ENCODE results near the gene ZNF646.

ZNF646 gene

GRCh38 chr16:31108035-31108793, 34.0 kb downstream of the ZNF646 start, which contains the start of gene BCKDK:
Gene BCKDK (plus strand): TSS chr16:31108386. CDS start chr16:31109224, 838 bp downstream.
- peak; percentile 51 for DNase-seq (ENCODE audit: low read depth)

GRCh38 chr16:31108794-31109558, 34.8 kb downstream of the ZNF646 start:
- no peak for DNase-seq (ENCODE audit: low read depth)

DNA sequence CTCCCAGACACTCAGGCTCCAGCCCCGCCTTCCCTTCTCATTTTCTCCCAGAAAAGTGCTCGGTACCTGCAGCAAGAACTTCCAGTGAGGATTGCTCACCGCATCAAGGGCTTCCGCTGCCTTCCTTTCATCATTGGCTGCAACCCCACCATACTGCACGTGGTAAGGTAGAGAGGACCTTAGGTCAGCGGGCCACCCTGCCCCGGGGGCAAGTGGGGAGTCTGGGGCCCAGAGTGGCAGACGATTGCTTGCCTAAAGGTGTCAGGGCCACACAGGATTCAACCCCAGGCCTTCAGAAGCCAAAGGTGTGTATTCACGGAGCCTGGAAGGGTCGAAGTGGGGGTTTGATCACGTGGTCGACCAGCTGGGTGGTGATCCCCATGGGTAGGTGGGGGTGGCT, 35.4 kb downstream of the ZNF646 start:
- DNase-seq (ENCODE audit: low read depth): no peak

- no peak for DNase-seq (ENCODE audit: low read depth)
These were observed 36.1 kb downstream of the ZNF646 start for GRCh38 chr16:31110106-31111034.

- DNase-seq (ENCODE audit: low read depth): no peak
These were observed 37.8 kb downstream of the ZNF646 start for GRCh38 chr16:31111881-31112466.

- DNase-seq (ENCODE audit: low read depth): no peak
These were observed 38.5 kb downstream of the ZNF646 start for GRCh38 chr16:31112711-31113110.

GRCh38 chr16:31113121-31114120, 39.2 kb downstream of the ZNF646 start:
- no peak for DNase-seq (ENCODE audit: low read depth)

DNA sequence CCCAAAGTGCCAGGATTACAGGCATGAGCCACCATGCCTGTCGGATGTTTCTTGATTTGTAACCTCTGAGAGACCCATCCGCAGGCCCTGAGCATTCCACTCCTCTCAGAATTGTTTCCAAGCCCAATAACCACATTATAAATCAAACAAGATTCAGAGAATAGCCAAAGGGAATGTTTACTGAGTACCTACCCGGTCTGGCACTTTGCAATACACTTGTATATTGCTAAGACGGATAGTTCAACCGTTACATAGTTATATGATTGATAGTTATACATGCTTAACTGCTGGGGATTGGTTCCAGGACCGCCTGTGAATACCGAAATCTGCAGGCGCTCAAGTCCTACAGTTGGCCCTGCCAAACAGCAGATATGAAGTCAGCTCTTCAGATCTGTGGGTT, 40.2 kb downstream of the ZNF646 start:
- no peak for DNase-seq (ENCODE audit: low read depth)

GRCh38 chr16:31117384-31118222, 43.4 kb downstream of the ZNF646 start, which contains the start of gene KAT8:
Gene KAT8 (plus strand): TSS chr16:31117664. CDS start chr16:31117682, 18 bp downstream.
- DNase-seq (ENCODE audit: low read depth): peak; percentile 90

- no peak for DNase-seq (ENCODE audit: low read depth)
These were observed 44.3 kb downstream of the ZNF646 start for GRCh38 chr16:31118223-31119155.

- no peak for DNase-seq (ENCODE audit: low read depth)
These were observed 45.9 kb downstream of the ZNF646 start for GRCh38 chr16:31120129-31120528.

DNA sequence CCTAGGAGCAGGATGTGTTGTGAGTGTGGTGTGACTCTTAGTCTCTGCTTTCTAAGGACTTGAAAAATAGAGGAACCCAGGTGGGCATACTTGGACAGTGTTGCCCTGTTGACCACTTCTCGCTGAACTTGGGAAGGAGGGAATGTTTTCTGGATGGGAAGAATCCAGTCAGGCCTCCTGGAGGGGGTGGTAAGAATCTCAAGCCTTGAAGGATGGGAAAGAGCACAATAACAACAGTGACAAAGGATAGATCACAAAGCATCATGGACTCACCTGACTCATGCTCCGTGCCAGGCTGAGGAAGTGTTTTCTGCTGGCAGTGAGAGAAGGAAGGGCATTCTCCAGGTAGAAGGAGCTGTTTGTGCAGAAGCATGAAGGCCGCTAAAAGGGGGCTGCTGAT, 51.6 kb downstream of the ZNF646 start:
- DNase-seq (ENCODE audit: low read depth): no peak

DNA sequence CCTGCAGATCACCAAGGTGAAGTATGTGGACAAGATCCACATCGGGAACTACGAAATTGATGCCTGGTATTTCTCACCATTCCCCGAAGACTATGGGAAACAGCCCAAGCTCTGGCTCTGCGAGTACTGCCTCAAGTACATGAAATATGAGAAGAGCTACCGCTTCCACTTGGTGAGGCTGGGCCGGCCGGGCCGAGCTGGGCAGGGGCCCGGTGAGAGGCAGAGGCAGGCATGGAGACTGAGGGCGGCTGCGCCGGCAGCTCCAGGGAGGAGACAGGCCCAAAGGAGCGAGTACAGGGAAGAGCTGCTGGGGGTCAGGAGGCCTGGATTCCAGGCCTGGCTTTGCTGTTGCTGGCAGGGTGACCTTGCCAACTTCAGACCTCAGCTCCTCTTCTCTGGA, 53.0 kb downstream of the ZNF646 start:
- no peak for DNase-seq (ENCODE audit: low read depth)

DNA sequence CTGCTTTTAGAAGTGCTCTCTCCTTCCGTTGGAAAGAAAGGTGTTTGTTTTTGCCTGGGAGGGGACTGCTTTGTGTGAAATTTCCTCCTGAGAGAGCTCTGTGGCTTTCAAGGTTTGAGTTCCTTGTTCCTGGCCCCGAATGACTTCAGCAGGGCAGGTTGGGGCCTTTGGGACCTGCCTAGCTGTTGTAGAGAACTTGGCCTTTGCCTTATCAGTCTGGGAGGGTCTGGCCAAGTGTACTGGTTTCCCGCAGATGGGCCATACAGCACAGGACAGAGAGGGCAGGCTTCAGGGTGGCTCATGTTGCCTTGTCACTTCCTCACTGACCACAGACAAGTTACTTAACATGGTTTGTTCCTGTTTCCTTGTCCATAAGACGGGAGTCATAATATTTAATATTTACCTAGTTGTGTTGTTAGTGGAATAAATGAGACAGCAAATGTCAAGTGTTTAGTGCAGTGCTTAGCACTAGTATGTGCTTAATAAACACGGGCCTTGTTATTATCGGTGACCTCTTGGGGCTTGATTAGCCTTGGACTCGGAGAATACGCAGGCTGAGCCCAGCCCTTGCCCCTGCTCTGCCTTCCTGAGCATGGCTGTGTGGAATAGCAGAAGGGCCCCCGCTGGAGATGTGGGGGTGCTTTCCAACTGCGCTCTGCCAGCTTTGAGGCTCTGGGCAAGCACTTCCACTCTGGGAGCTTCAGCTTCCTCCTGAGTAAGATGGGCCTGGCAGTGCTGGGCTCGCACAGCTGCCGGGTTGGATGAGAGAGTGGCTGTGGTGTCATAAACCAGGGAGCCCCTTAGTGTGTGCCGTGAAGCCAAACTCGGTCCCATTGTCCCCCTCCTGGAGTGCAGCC, 54.7 kb downstream of the ZNF646 start:
- DNase-seq (ENCODE audit: low read depth): no peak

GRCh38 chr16:31129568-31130335, 55.5 kb downstream of the ZNF646 start:
- no peak for DNase-seq (ENCODE audit: low read depth)

DNA sequence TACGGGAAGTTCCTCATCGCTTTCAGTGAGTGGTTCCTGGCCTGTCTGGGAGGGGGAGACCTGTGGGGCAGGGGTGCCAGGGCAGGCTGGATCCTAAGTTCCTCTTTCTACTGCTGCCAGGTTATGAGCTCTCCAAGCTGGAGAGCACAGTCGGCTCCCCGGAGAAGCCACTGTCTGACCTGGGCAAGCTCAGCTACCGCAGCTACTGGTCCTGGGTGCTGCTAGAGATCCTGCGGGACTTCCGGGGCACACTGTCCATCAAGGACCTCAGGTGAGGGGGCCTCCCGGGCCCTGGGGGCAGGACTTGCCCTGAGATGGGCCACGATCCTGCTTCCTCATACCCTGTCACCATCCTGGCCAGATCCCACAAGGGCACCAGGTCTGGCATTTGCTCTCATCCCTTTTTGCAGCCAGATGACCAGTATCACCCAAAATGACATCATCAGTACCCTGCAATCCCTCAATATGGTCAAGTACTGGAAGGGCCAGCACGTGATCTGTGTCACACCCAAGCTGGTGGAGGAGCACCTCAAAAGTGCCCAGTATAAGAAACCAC, 56.2 kb downstream of the ZNF646 start:
- DNase-seq (ENCODE audit: low read depth): no peak

All from HS-27A (cell line).